AG10803 (cell line): ENCODE measurements around the gene TOMM40.
A peak's percentile ranks its signal among the peaks of the same experiment; 100 is the strongest.

Source experiments
- DNase-seq: peaks from one replicate; pipeline ENCODE4 v3.0.0; 2010; ENCODE audit warnings: low read depth
- H3K4me3 ChIP-seq: 2 replicates; pipeline ENCODE4 v1.5.1; 2011; ENCODE audit warnings: mild to moderate bottlenecking, low read length, control low read depth
- CTCF ChIP-seq: conservative IDR thresholded peaks from 2 replicates; pipeline ENCODE4 v1.5.1; 2011; ENCODE audit warnings: mild to moderate bottlenecking, low read length, control low read depth, inconsistent platforms

Gene TOMM40

GRCh38 chr19:44900328-44901244 lies 9.5 kb downstream of the TOMM40 start:
- no peak for DNase-seq
- no peak for TF ChIP-seq CTCF
- H3K4me3 ChIP-seq, result no peak overlapping the region

GRCh38 chr19:44903216-44903601 lies 12.2 kb downstream of the TOMM40 start:
- DNase-seq, result no peak
- no peak overlapping the region for H3K4me3 ChIP-seq
- TF ChIP-seq CTCF, result no peak

- DNase-seq, result peak; percentile 49
- H3K4me3 ChIP-seq, result no peak overlapping the region
- peak; percentile 92 for TF ChIP-seq CTCF
These were observed 12.8 kb downstream of the TOMM40 start for GRCh38 chr19:44903602-44904425.

- DNase-seq, result no peak
- no peak overlapping the region for H3K4me3 ChIP-seq
- TF ChIP-seq CTCF, result peak; percentile 24
These were observed 13.5 kb downstream of the TOMM40 start for GRCh38 chr19:44904426-44904994.

- no peak within 1 kb of the TSS for H3K4me3 ChIP-seq
- no peak for DNase-seq
- no peak for TF ChIP-seq CTCF
These were observed 14.5 kb downstream of the TOMM40 start, which contains the start of gene APOE for GRCh38 chr19:44905437-44906160. APOE (plus strand) TSS chr19:44905796; CDS start chr19:44906625, 829 bp downstream.

- no peak for TF ChIP-seq CTCF
- no peak overlapping the region for H3K4me3 ChIP-seq
- no peak for DNase-seq
These were observed 16.6 kb downstream of the TOMM40 start for GRCh38 chr19:44907613-44908012.
